Measurements from ENCODE around the gene SSTR3. TPM values are rescaled to one million over a fixed set of nuclear protein-coding genes. Genes with fewer than 3 reads are reported as not detected.

Gene SSTR3
- total RNA-seq, 1 donor from 2014 or later = not detected

GRCh38 chr22:37219533-37219932 lies 7.3 kb upstream of the SSTR3 start:
- no peak overlapping the region for H3K27ac ChIP-seq (ENCODE audit: low read depth, low read length)
- no peak overlapping the region for H2AFZ ChIP-seq (ENCODE audit: low read depth, low read length)
- no peaks in the 10 kb centered on the region for H3K4me1 ChIP-seq (ENCODE audit: insufficient read depth, low read length)
- H3K27me3 ChIP-seq (ENCODE audit: insufficient read depth, low read length) = peaks cover 10% of the 10 kb centered on the region
- TF ChIP-seq CTCF (IDR thresholded peaks at IDR 0.05; ENCODE audit: insufficient read depth, low read depth, low read length) = no peak
- no peak for TF ChIP-seq EZH2 (IDR thresholded peaks at IDR 0.05; ENCODE audit: insufficient read depth, low read length)
- no peak overlapping the region for H3K4me2 ChIP-seq (ENCODE audit: low read length)
- no peak for DNase-seq (ENCODE audit: low read depth)
- Mint-ChIP-seq H3K27ac (ENCODE audit: unreplicated experiment) (no peak overlapping the region), H3K9me3 (ENCODE audit: unreplicated experiment) (peaks cover 17% of the 10 kb centered on the region), H3K36me3 (ENCODE audit: low read depth, unreplicated experiment) (peaks cover 2% of the 10 kb centered on the region), H3K4me3 (ENCODE audit: unreplicated experiment) (no peak overlapping the region), H3K4me1 (ENCODE audit: low read depth, unreplicated experiment) (no peaks in the 10 kb centered on the region), H3K27me3 (ENCODE audit: low read depth, unreplicated experiment) (peaks cover 44% of the 10 kb centered on the region)
- peaks cover 4% of the 10 kb centered on the region for H3K9me3 ChIP-seq (ENCODE audit: insufficient read depth, low read depth, low read length)
- no peak overlapping the region for H3K4me3 ChIP-seq (ENCODE audit: insufficient read depth, low read depth, low read length)
- no peak for FAIRE-seq
- H3K36me3 ChIP-seq (ENCODE audit: insufficient read depth, low read length) = no peaks in the 10 kb centered on the region
- H3K79me2 ChIP-seq (ENCODE audit: insufficient read depth, low read length) = no peaks in the 10 kb centered on the region
- no peaks in the 10 kb centered on the region for H4K20me1 ChIP-seq (ENCODE audit: insufficient read depth, low read length)
- H3K9ac ChIP-seq (ENCODE audit: low read length) = no peak overlapping the region

GRCh38 chr22:37218771-37219411 lies 6.6 kb upstream of the SSTR3 start:
- H3K9ac ChIP-seq (ENCODE audit: low read length) = no peak overlapping the region
- Mint-ChIP-seq H3K9me3 (ENCODE audit: unreplicated experiment) (peaks cover 17% of the 10 kb centered on the region), H3K4me1 (ENCODE audit: low read depth, unreplicated experiment) (no peaks in the 10 kb centered on the region), H3K27ac (ENCODE audit: unreplicated experiment) (no peak overlapping the region), H3K27me3 (ENCODE audit: low read depth, unreplicated experiment) (peaks cover 44% of the 10 kb centered on the region), H3K4me3 (ENCODE audit: unreplicated experiment) (no peak overlapping the region), H3K36me3 (ENCODE audit: low read depth, unreplicated experiment) (peaks cover 2% of the 10 kb centered on the region)
- H3K4me3 ChIP-seq (ENCODE audit: insufficient read depth, low read depth, low read length) = no peak overlapping the region
- FAIRE-seq (no peak), DNase-seq (ENCODE audit: low read depth) (no peak)
- H3K27me3 ChIP-seq (ENCODE audit: insufficient read depth, low read length) = peaks cover 10% of the 10 kb centered on the region
- H2AFZ ChIP-seq (ENCODE audit: low read depth, low read length) = no peak overlapping the region
- peaks cover 4% of the 10 kb centered on the region for H3K9me3 ChIP-seq (ENCODE audit: insufficient read depth, low read depth, low read length)
- no peaks in the 10 kb centered on the region for H3K4me1 ChIP-seq (ENCODE audit: insufficient read depth, low read length)
- H3K79me2 ChIP-seq (ENCODE audit: insufficient read depth, low read length) = no peaks in the 10 kb centered on the region
- no peaks in the 10 kb centered on the region for H3K36me3 ChIP-seq (ENCODE audit: insufficient read depth, low read length)
- H4K20me1 ChIP-seq (ENCODE audit: insufficient read depth, low read length) = no peaks in the 10 kb centered on the region
- no peak overlapping the region for H3K4me2 ChIP-seq (ENCODE audit: low read length)
- no peak for TF ChIP-seq CTCF (IDR thresholded peaks at IDR 0.05; ENCODE audit: insufficient read depth, low read depth, low read length)
- TF ChIP-seq EZH2 (IDR thresholded peaks at IDR 0.05; ENCODE audit: insufficient read depth, low read length) = no peak
- H3K27ac ChIP-seq (ENCODE audit: low read depth, low read length) = no peak overlapping the region

- no peaks in the 10 kb centered on the region for H4K20me1 ChIP-seq (ENCODE audit: insufficient read depth, low read length)
- H3K27me3 Mint-ChIP-seq (ENCODE audit: low read depth, unreplicated experiment) = peaks cover 44% of the 10 kb centered on the region
These were observed 6.1 kb upstream of the SSTR3 start for GRCh38 chr22:37218399-37218770.

More at GRCh38 chr22:37218399-37218770, 6.1 kb upstream of the SSTR3 start:
- TF ChIP-seq EZH2 (IDR thresholded peaks at IDR 0.05; ENCODE audit: insufficient read depth, low read length) = no peak
- no peak for TF ChIP-seq CTCF (IDR thresholded peaks at IDR 0.05; ENCODE audit: insufficient read depth, low read depth, low read length)
- Mint-ChIP-seq H3K4me3 (ENCODE audit: unreplicated experiment) (no peak overlapping the region), H3K9me3 (ENCODE audit: unreplicated experiment) (peaks cover 17% of the 10 kb centered on the region), H3K4me1 (ENCODE audit: low read depth, unreplicated experiment) (no peaks in the 10 kb centered on the region), H3K36me3 (ENCODE audit: low read depth, unreplicated experiment) (peaks cover 2% of the 10 kb centered on the region), H3K27ac (ENCODE audit: unreplicated experiment) (no peak overlapping the region)
- no peak overlapping the region for H3K27ac ChIP-seq (ENCODE audit: low read depth, low read length)
- FAIRE-seq (no peak), DNase-seq (ENCODE audit: low read depth) (no peak)
- H3K4me3 ChIP-seq (ENCODE audit: insufficient read depth, low read depth, low read length) = no peak overlapping the region
- H3K27me3 ChIP-seq (ENCODE audit: insufficient read depth, low read length) = peaks cover 10% of the 10 kb centered on the region
- H3K9me3 ChIP-seq (ENCODE audit: insufficient read depth, low read depth, low read length) = peaks cover 4% of the 10 kb centered on the region
- no peaks in the 10 kb centered on the region for H3K4me1 ChIP-seq (ENCODE audit: insufficient read depth, low read length)
- no peak overlapping the region for H2AFZ ChIP-seq (ENCODE audit: low read depth, low read length)
- H3K4me2 ChIP-seq (ENCODE audit: low read length) = no peak overlapping the region
- no peak overlapping the region for H3K9ac ChIP-seq (ENCODE audit: low read length)
- no peaks in the 10 kb centered on the region for H3K79me2 ChIP-seq (ENCODE audit: insufficient read depth, low read length)
- no peaks in the 10 kb centered on the region for H3K36me3 ChIP-seq (ENCODE audit: insufficient read depth, low read length)
